HCT116 (cell line): ENCODE results near the gene NANOS1.

Experiments used
- JUND ChIP-seq: IDR thresholded peaks from 2 replicates; pipeline ENCODE4 v1.6.1; 2012
- RAD21 ChIP-seq: IDR thresholded peaks from 2 replicates; pipeline ENCODE4 v1.6.1; 2012; ENCODE audit warnings: low read depth, mild to moderate bottlenecking

GRCh38 chr10:119073584-119073983, 44.1 kb downstream of the NANOS1 start:
- TF ChIP-seq JUND (no peak), RAD21 (no peak)
